ENCODE results near the gene EDDM3A. TPM values are rescaled to one million over a fixed set of nuclear protein-coding genes. Genes with fewer than 3 reads are reported as not detected.

The EDDM3A gene, protein sequence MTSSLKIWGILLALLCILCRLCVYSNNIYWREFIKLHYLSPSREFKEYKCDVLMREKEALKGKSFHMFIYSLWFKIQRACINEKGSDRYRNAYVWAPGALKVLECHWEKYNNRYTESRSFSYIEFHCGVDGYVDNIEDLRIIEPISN
- polyA plus RNA-seq (2011; rRNA removed) (not detected in 2 replicates), polyA plus RNA-seq (2017; fragmentation: RNase III; extraction: RNeasy Plus Mini Kit Qiagen cat#74134 plus additional on column Dnase treatment) (not detected in 3 replicates), polyA minus RNA-seq (2011; rRNA and poly(A)+ RNA removed) (not detected in 2 replicates)
- polyA plus RNA-seq (2012; cell fraction: cytosol; rRNA removed) = not detected in 2 replicates
- not detected in 2 replicates for polyA plus RNA-seq (2012; cell fraction: nucleus; rRNA removed)

DNA sequence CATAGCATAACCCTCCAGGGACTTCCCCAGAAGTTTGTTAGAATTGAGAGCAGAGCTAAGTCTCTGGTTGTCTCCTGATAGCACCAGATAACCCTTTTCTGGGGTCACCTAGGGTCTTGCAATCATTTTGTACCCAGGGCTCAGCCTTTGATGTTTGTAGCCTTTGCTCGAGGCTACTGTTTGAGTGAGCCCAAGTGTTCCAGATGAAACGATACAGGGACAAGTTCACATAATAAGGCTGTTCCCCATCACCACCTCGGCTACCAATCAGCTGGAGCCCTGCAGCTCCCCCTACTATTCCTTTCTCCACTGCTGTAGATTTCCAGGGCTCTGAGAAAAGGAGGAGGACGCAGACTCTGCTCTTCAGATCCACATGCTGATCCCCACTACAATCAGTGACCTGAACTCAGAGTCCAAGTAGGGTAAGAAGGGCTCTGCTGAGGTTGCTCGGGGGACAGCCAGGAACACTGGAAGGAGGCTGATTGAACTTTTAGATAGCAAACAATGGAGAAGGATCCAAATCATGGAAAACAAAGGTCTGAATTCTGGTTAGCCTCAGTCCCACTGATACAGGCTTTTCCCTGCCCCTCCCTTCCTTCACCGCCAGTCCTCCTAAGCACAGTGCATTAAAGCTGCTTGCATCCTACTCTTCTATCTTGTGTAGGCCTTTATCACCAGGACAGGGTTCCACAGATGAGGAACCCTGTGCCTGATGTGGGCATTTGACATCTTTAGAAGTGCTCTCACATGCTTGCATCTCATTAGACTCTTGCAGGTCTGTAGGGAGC lies at the start of gene EDDM3A:
Gene EDDM3A, plus strand, starts transcription at position 317 of the 788 bp plus-strand sequence. CDS start 1,694 bp downstream, outside the sequence.
- ChIA-PET CTCF (interaction anchor here (2.2 kb wide), 1 partner anchor 11 kb away, joined by 4 read pairs; no protein-coding TSS in a partner anchor), POLR2A (no interaction called here)
- H3K4me2 ChIP-seq = no peak within 1 kb of the TSS
- no peak within 1 kb of the TSS for H3K4me3 ChIP-seq
- DNase-seq (ENCODE audit: low read depth in 1 of 2, low spot score in 1 of 2) = no peak
- H3K27ac ChIP-seq = no peak within 1 kb of the TSS
- no peaks in the 10 kb centered on the region for H3K4me1 ChIP-seq
- no peak for FAIRE-seq
- no peaks in the 10 kb centered on the region for H3K9me3 ChIP-seq
- TF ChIP-seq EP300 (IDR thresholded peaks at IDR 0.05) (no peak), CBX2 (IDR thresholded peaks at IDR 0.05; ENCODE audit: borderline replicate concordance, low read depth) (no peak), NPAS2 (CRISPR knock-in tag; IDR thresholded peaks at IDR 0.05; ENCODE audit: borderline replicate concordance) (no peak), MAFK (IDR thresholded peaks at IDR 0.05; ENCODE audit: partially characterized antibody) (no peak)
- TF ChIP-seq, protein P1, sequence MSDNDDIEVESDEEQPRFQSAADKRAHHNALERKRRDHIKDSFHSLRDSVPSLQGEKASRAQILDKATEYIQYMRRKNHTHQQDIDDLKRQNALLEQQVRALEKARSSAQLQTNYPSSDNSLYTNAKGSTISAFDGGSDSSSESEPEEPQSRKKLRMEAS (IDR thresholded peaks at IDR 0.05) = no peak
- TF ChIP-seq, protein P2, sequence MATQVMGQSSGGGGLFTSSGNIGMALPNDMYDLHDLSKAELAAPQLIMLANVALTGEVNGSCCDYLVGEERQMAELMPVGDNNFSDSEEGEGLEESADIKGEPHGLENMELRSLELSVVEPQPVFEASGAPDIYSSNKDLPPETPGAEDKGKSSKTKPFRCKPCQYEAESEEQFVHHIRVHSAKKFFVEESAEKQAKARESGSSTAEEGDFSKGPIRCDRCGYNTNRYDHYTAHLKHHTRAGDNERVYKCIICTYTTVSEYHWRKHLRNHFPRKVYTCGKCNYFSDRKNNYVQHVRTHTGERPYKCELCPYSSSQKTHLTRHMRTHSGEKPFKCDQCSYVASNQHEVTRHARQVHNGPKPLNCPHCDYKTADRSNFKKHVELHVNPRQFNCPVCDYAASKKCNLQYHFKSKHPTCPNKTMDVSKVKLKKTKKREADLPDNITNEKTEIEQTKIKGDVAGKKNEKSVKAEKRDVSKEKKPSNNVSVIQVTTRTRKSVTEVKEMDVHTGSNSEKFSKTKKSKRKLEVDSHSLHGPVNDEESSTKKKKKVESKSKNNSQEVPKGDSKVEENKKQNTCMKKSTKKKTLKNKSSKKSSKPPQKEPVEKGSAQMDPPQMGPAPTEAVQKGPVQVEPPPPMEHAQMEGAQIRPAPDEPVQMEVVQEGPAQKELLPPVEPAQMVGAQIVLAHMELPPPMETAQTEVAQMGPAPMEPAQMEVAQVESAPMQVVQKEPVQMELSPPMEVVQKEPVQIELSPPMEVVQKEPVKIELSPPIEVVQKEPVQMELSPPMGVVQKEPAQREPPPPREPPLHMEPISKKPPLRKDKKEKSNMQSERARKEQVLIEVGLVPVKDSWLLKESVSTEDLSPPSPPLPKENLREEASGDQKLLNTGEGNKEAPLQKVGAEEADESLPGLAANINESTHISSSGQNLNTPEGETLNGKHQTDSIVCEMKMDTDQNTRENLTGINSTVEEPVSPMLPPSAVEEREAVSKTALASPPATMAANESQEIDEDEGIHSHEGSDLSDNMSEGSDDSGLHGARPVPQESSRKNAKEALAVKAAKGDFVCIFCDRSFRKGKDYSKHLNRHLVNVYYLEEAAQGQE (IDR thresholded peaks at IDR 0.05) = no peak
- WGBS (ENCODE audit: missing lambda C conversion rate) = 40% methylated on average over 6 of the region's 6 CpGs
- ATAC-seq = no peak

DNA sequence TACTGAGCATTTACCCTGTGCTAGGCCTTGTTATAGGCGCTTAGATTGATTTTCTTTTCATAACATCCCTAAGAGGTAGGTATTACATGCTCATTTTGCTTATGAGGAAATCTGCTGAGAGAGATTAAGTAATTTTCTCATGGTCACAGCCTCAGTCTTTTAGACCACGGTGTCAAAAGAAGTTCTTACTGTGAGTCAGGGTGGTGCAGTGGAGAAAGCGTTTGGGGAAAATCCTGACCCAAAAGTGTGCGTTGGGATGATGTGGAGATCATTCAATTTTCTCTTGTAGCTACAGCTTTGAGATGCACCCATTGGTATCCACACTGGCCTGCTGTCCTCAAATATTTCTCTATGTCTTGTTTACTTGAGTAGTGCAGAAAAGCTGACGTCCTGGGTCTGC lies 48.9 kb upstream of the EDDM3A start:
- ChIA-PET POLR2A (no interaction called here), CTCF (interaction anchor here (0.6 to 9.1 kb wide), 33 partner anchors 9 to 410 kb away, joined by 3 to 130 read pairs (median 4); partner anchors contain the start of gene RNASE6)

DNA sequence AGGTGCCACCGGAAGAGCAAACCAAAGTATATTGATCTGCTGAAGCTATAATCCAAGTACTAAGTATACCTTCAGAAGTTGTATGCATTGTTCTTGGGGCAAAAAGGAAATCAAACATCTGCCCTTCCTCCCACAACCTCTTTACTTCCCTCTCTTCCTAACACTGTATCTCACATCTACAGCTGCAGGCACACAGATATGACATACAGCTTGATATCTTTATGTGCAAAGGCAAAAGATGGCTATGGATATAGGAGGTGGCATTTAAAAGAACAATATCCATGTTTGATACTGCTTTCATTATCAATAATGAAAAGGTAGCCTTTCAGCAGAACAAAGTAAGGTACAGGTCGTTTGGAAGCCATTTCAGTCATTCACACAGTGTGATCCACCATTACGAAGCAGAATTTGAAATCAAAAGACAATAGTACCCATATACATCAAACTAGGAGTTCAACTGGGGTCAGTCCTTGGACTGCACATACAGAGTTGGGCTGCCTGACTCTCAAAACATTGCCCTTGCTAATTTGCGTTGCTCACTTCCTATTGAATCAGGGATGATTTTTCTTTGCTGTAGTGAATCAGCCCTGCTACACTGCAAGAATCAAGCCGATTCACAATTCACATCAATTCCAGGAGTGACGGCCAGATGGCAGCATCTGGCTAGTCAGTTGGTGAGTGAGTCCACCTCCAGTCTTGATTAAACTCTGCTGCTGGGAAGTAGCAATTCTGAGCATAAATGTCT lies 48.2 kb upstream of the EDDM3A start:
- Histone ChIP-seq H3K27ac (no peak overlapping the region), H3K9me3 (no peaks in the 10 kb centered on the region), H3K4me1 (0 out of 3 replicates have a peak, but pooled peaks cover 3% of the 10 kb centered on the region), H3K4me2 (no peak overlapping the region), H3K4me3 (no peak overlapping the region)
- ATAC-seq (peak; percentile 95 to 96), FAIRE-seq (peak; percentile 49), DNase-seq (ENCODE audit: low read depth in 1 of 2, low spot score in 1 of 2) (peak; percentile 67 to 79)
- CTCF ChIA-PET = interaction anchor here (0.6 to 9.1 kb wide), 39 partner anchors 10 to 409 kb away, joined by 3 to 130 read pairs (median 4); partner anchors contain the start of genes RNASE6 and TPPP2
- 30% methylated on average over 6 of the region's 6 CpGs for WGBS (ENCODE audit: missing lambda C conversion rate)
- POLR2A ChIA-PET = no interaction called here
- TF ChIP-seq, protein P3, sequence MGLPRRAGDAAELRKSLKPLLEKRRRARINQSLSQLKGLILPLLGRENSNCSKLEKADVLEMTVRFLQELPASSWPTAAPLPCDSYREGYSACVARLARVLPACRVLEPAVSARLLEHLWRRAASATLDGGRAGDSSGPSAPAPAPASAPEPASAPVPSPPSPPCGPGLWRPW (IDR thresholded peaks at IDR 0.05) = no peak
- no peak for TF ChIP-seq SREBF2 (IDR thresholded peaks at IDR 0.05)
- TF ChIP-seq HEYL (CRISPR knock-in tag; IDR thresholded peaks at IDR 0.05) = no peak
- TF ChIP-seq MAZ (IDR thresholded peaks at IDR 0.05; ENCODE audit: borderline replicate concordance, low read depth, low read length) = no peak
- TF ChIP-seq SMC3 (IDR thresholded peaks at IDR 0.05) = peak; percentile 92
- TF ChIP-seq EHMT2 (IDR thresholded peaks at IDR 0.05; ENCODE audit: low read depth) = no peak
- TF ChIP-seq CBX8 (IDR thresholded peaks at IDR 0.05) = no peak
- TF ChIP-seq ESRRA (IDR thresholded peaks at IDR 0.05; ENCODE audit: borderline replicate concordance, low read length) = no peak
- no peak for TF ChIP-seq JUNB (IDR thresholded peaks at IDR 0.05)
- no peak for TF ChIP-seq EP300 (IDR thresholded peaks at IDR 0.05)
- no peak for TF ChIP-seq ZSCAN20 (CRISPR knock-in tag; IDR thresholded peaks at IDR 0.05)
- TF ChIP-seq, protein P4, sequence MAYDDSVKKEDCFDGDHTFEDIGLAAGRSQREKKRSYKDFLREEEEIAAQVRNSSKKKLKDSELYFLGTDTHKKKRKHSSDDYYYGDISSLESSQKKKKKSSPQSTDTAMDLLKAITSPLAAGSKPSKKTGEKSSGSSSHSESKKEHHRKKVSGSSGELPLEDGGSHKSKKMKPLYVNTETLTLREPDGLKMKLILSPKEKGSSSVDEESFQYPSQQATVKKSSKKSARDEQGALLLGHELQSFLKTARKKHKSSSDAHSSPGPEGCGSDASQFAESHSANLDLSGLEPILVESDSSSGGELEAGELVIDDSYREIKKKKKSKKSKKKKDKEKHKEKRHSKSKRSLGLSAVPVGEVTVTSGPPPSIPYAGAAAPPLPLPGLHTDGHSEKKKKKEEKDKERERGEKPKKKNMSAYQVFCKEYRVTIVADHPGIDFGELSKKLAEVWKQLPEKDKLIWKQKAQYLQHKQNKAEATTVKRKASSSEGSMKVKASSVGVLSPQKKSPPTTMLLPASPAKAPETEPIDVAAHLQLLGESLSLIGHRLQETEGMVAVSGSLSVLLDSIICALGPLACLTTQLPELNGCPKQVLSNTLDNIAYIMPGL (CRISPR knock-in tag; IDR thresholded peaks at IDR 0.05; ENCODE audit: borderline replicate concordance) = no peak

More for the DNA sequence above, 48.9 kb upstream of the EDDM3A start:
- TF ChIP-seq NR3C1 (IDR thresholded peaks at IDR 0.05) (no peak), MYC (IDR thresholded peaks at IDR 0.05; ENCODE audit: borderline replicate concordance, low read length) (no peak), ZSCAN20 (CRISPR knock-in tag; IDR thresholded peaks at IDR 0.05) (no peak)
- TF ChIP-seq, protein P4 (CRISPR knock-in tag; IDR thresholded peaks at IDR 0.05; ENCODE audit: borderline replicate concordance) = no peak
- no peak for FAIRE-seq
- H3K4me2 ChIP-seq = no peak overlapping the region
- no peak overlapping the region for H3K27ac ChIP-seq
- no peak for ATAC-seq
- 88% methylated on average over 5 of the region's 5 CpGs for WGBS (ENCODE audit: missing lambda C conversion rate)
- 0 out of 3 replicates have a peak, but pooled peaks cover 3% of the 10 kb centered on the region for H3K4me1 ChIP-seq
- no peaks in the 10 kb centered on the region for H3K9me3 ChIP-seq
- no peak for DNase-seq (ENCODE audit: low read depth in 1 of 2, low spot score in 1 of 2)
- no peak overlapping the region for H3K4me3 ChIP-seq

All from A549 (cell line).